B cell (primary cell): ENCODE results near the gene FRMD3. TPM values are rescaled to one million over a fixed set of nuclear protein-coding genes. Genes with fewer than 3 reads are reported as not detected.

Experiments
- ATAC-seq: fragments of 200-7000 bp; cut with Tn5 transposase; one replicate; pipeline ENCODE4 v1.10.0; 2021; ENCODE audit warnings: low read depth, mild to moderate bottlenecking, moderate number of reproducible peaks, moderate library complexity
- CTCF ChIA-PET: fragments of 350-600 bp; sonication (Branson Sonifier 250); formaldehyde crosslinking; loops from one replicate; lab custom pipeline; 2021; ENCODE audit warnings: antibody characterized with exemption, inconsistent platforms; lab: Charles Lee
- POLR2A ChIA-PET: fragments of 350-600 bp; sonication (Branson Sonifier 250); formaldehyde crosslinking; loops from one replicate; lab custom pipeline; 2021; ENCODE audit warnings: antibody characterized with exemption; lab: Charles Lee
- DNase-seq: peaks from one replicate; pipeline ENCODE4 v3.0.0; 2013
- H2AFZ ChIP-seq: 2 replicates; pipeline ENCODE4 v1.6.1; 2012; ENCODE audit warnings: mild to moderate bottlenecking, low read depth, low read length; ENCODE audit not compliant: insufficient read depth, poor library complexity, severe bottlenecking
- H3K27ac ChIP-seq, 2 donors: 1 replicate in 1 of 2; 2 replicates in 1 of 2; pipeline ENCODE4 v1.5.1; 2012 to 2013; ENCODE audit warnings: low read length in 2 of 2, mild to moderate bottlenecking in 2 of 2, moderate library complexity in 1 of 2
- H3K27me3 ChIP-seq, 4 experiments: fragments of 200-600 bp in 1 of 4; sonication (generic) in 1 of 4; replicated peaks in 1 of 4; 1 replicate in 2 of 4; 2 replicates in 2 of 4; pipeline versions ENCODE4 v1.6.1 to v1.7.0; 2013 to 2016; ENCODE audit warnings: low read length in 3 of 4, mild to moderate bottlenecking in 2 of 4, mixed read lengths in 1 of 4, moderate library complexity in 1 of 4; ENCODE audit not compliant: insufficient read depth in 4 of 4, control insufficient read depth in 3 of 4; ENCODE audit errors: control extremely low read depth in 1 of 4
- H3K36me3 ChIP-seq, 2 experiments: replicated peaks in 1 of 2; 1 replicate in 1 of 2; 2 replicates in 1 of 2; pipeline versions ENCODE4 v1.6.1 to v1.7.1; 2013; ENCODE audit warnings: low read length in 1 of 2; ENCODE audit not compliant: insufficient read depth in 2 of 2, control insufficient read depth in 1 of 2; ENCODE audit errors: control extremely low read depth in 1 of 2, extremely low read depth in 1 of 2
- H3K4me1 ChIP-seq, 2 donors: fragments of 200-600 bp in 1 of 2; sonication (generic) in 1 of 2; 1 replicate in 1 of 2; 2 replicates in 1 of 2; pipeline versions ENCODE4 v1.5.1 to v1.6.1; 2013 to 2017; ENCODE audit warnings: low read length in 2 of 2; ENCODE audit not compliant: control insufficient read depth in 2 of 2, insufficient read depth in 2 of 2
- H3K4me2 ChIP-seq: replicated peaks from 2 replicates; pipeline ENCODE3; 2012; ENCODE audit warnings: mild to moderate bottlenecking, low read depth, low read length; ENCODE audit not compliant: poor library complexity, severe bottlenecking
- H3K4me3 ChIP-seq, 5 experiments: fragments of 200-600 bp in 1 of 5; sonication (generic) in 1 of 5; 1 replicate in 3 of 5; 2 replicates in 2 of 5; pipeline versions ENCODE4 v1.5.1 to v1.7.0; 2011 to 2016; ENCODE audit warnings: low read length in 4 of 5, mild to moderate bottlenecking in 4 of 5, low read depth in 2 of 5, control low read depth in 1 of 5, moderate library complexity in 1 of 5; ENCODE audit not compliant: insufficient read depth in 1 of 5; ENCODE audit errors: control extremely low read depth in 1 of 5, extremely low read depth in 1 of 5
- H3K79me2 ChIP-seq: fragments of 200-600 bp; sonication (generic); one replicate; pipeline ENCODE4 v1.6.0; 2016; ENCODE audit warnings: low read length; ENCODE audit not compliant: control insufficient read depth, insufficient read depth
- H3K9ac ChIP-seq: fragments of 200-600 bp; sonication (generic); 2 replicates; pipeline ENCODE4 v1.6.1; 2017; ENCODE audit warnings: mild to moderate bottlenecking, low read length, moderate library complexity
- H3K9me3 ChIP-seq, 3 donors: one replicate each; pipeline versions ENCODE4 v1.6.1 to v1.7.1; 2013; ENCODE audit warnings: low read length in 2 of 3; ENCODE audit not compliant: control insufficient read depth in 2 of 3, insufficient read depth in 1 of 3; ENCODE audit errors: control extremely low read depth in 1 of 3
- H4K20me1 ChIP-seq: 2 replicates; pipeline ENCODE4 v1.6.0; 2012; ENCODE audit warnings: mild to moderate bottlenecking, low read length; ENCODE audit not compliant: insufficient read depth, control insufficient read depth, poor library complexity, severe bottlenecking
- H3K27ac Mint-ChIP-seq: one replicate; pipeline ENCODE4 v1.8.0; 2021; ENCODE audit warnings: mixed read lengths
- H3K27me3 Mint-ChIP-seq: one replicate; pipeline ENCODE4 v1.8.0; 2021; ENCODE audit warnings: mixed read lengths
- H3K4me1 Mint-ChIP-seq: one replicate; pipeline ENCODE4 v1.8.0; 2021; ENCODE audit warnings: mixed read lengths
- H3K4me3 Mint-ChIP-seq: one replicate; pipeline ENCODE4 v1.8.0; 2021; ENCODE audit warnings: mixed read lengths
- H3K9me3 Mint-ChIP-seq: one replicate; pipeline ENCODE4 v1.8.0; 2022; ENCODE audit warnings: mixed read lengths; ENCODE audit not compliant: insufficient read depth
- CTCF ChIP-seq: fragments of 200-600 bp; IDR thresholded peaks from one replicate; pipeline ENCODE4 v1.8.0; 2022; ENCODE audit warnings: antibody characterized with exemption, mild to moderate bottlenecking
- EZH2 ChIP-seq: IDR thresholded peaks from 2 replicates; pipeline ENCODE4 v1.6.1; 2012; ENCODE audit warnings: borderline replicate concordance, low read depth, mild to moderate bottlenecking, moderate library complexity, low read length; ENCODE audit not compliant: insufficient read depth, poor library complexity, severe bottlenecking
- WGBS: methylation state at CpG from one replicate; pipeline ENCODE4 v1.1.5; 2013; ENCODE audit warnings: missing lambda C conversion rate; ENCODE audit not compliant: insufficient coverage; 5-methylcytosine and 5-hydroxymethylcytosine counted together
- intact Hi-C: fragments of 100-400 bp; cut with micrococcal nuclease; formaldehyde crosslinking; loops from one replicate; pipeline ENCODE4 v1.10.0; 2022
- polyA plus RNA-seq: library from polyadenylated mRNA; depleted of rRNA; stranded (reverse); fragments of >200 nt; gene quantifications from 2 replicates; pipeline ENCODE4 v1.2.3, GENCODE V29; 2012
- small RNA-seq: library from RNA; depleted of rRNA; stranded (forward); fragments of <200 nt; gene quantifications from one replicate; pipeline ENCODE3, GENCODE V24; 2012; ENCODE audit warnings: low replicate concordance, low read depth; ENCODE audit not compliant: insufficient read length
- total RNA-seq, 2 donors: library from RNA; stranded (reverse); fragments of 120-200 nt in 1 of 2; gene quantifications; 1 replicate in 1 of 2; 2 replicates in 1 of 2; pipeline versions ENCODE4 v1.2.3 to v1.2.4, GENCODE V29; 2013 to 2022

Gene FRMD3
- total and polyA plus RNA-seq, 2 donors (not counting 1 experiment from before 2014, with no cell fraction given): 0.37 to 0.49 TPM

- no peaks in the 10 kb centered on the region for H3K79me2 ChIP-seq
- H3K4me3 ChIP-seq: no peak overlapping the region
- H3K36me3 ChIP-seq: no peaks in the 10 kb centered on the region
- H3K9me3 ChIP-seq: no peaks in the 10 kb centered on the region
- H3K9ac ChIP-seq: no peak overlapping the region
- 82% methylated on average over 1 of the region's 2 CpGs for WGBS
- no peaks in the 10 kb centered on the region for H3K4me1 Mint-ChIP-seq
- ATAC-seq (no peak), DNase-seq (no peak)
- no peaks in the 10 kb centered on the region for H3K9me3 Mint-ChIP-seq
- no peak overlapping the region for H3K4me3 Mint-ChIP-seq
- no peak overlapping the region for H3K27ac Mint-ChIP-seq
- peaks cover 3% of the 10 kb centered on the region for H3K27me3 Mint-ChIP-seq
- H3K27me3 ChIP-seq: no peaks in the 10 kb centered on the region
- no peak overlapping the region for H3K4me2 ChIP-seq
- H3K4me1 ChIP-seq: no peaks in the 10 kb centered on the region
- H4K20me1 ChIP-seq: no peaks in the 10 kb centered on the region
- no peak for TF ChIP-seq CTCF
- no peak for TF ChIP-seq EZH2
- intact Hi-C loops: no loop called here
- POLR2A ChIA-PET: no interaction called here
- H2AFZ ChIP-seq: no peak overlapping the region
- CTCF ChIA-PET: interaction anchor here (0.6 kb wide), 1 partner anchor 1128 kb away, joined by 4 read pairs; no protein-coding TSS in a partner anchor
- H3K27ac ChIP-seq: no peak overlapping the region
Observed at GRCh38 chr9:83196946-83197345, 341.3 kb downstream of the FRMD3 start.

Small RNA genes within 50 kb of the gene (small RNA-seq; reads per million reads assigned to genes)
- gene AL137847.3: not detected
- not detected for gene RN7SKP242
- gene RNU4-29P: not detected

Other genes with a start within 250 kb of the FRMD3 start
- 11.2 and 11.6 TPM in 2 replicates for gene IDNK, start 84.7 kb upstream of the FRMD3 start, total RNA-seq
- 9.3 and 11.4 TPM in 2 replicates for gene IDNK, start 84.7 kb upstream of the FRMD3 start, polyA plus RNA-seq
- gene UBQLN1, start 169.6 kb upstream of the FRMD3 start, total RNA-seq: 101 and 108 TPM in 2 replicates
- 49.8 and 81.6 TPM in 2 replicates for gene UBQLN1, start 169.6 kb upstream of the FRMD3 start, polyA plus RNA-seq